SU-DHL-6 (cell line): ENCODE measurements around the gene SPCS2.
A peak's percentile ranks its signal among the peaks of the same experiment; 100 is the strongest.

Experiments used
- H2AFZ ChIP-seq: fragments of 200-600 bp; sonication (generic); 2 replicates; pipeline ENCODE4 v1.6.1; 2014; ENCODE audit warnings: low read depth, mild to moderate bottlenecking, moderate library complexity, mixed read lengths, antibody characterized with exemption, low read length; ENCODE audit not compliant: severe bottlenecking
- H3F3A ChIP-seq: fragments of 200-600 bp; shearing (Covaris generic); 2 replicates; pipeline ENCODE4 v1.6.0; 2016; ENCODE audit warnings: antibody characterized with exemption, mild to moderate bottlenecking; ENCODE audit not compliant: insufficient read depth
- H3K27ac ChIP-seq: fragments of 200-600 bp; sonication (generic); 2 replicates; pipeline ENCODE4 v1.5.1; 2016; ENCODE audit warnings: low read depth, mild to moderate bottlenecking, low read length, moderate library complexity, mixed read lengths
- H3K27me3 ChIP-seq: fragments of 200-600 bp; sonication (generic), shearing (Covaris generic); 2 replicates; pipeline ENCODE4 v1.6.0; 2014; ENCODE audit warnings: mild to moderate bottlenecking, low read length
- H3K36me3 ChIP-seq: fragments of 200-600 bp; sonication (generic); 2 replicates; pipeline ENCODE4 v1.6.1; 2014; ENCODE audit warnings: mild to moderate bottlenecking, low read length, mixed read lengths
- H3K4me2 ChIP-seq: fragments of 300-600, 200-600 bp; shearing (Covaris generic), sonication (generic); 2 replicates; pipeline ENCODE4 v1.6.0; 2014; ENCODE audit warnings: low read length, low read depth, mild to moderate bottlenecking; ENCODE audit not compliant: poor library complexity, severe bottlenecking
- H3K4me3 ChIP-seq: fragments of 200-600 bp; sonication (generic); 2 replicates; pipeline ENCODE4 v1.5.1; 2014; ENCODE audit warnings: antibody characterized with exemption, low read length, mild to moderate bottlenecking, mixed read lengths; ENCODE audit not compliant: insufficient read depth, poor library complexity, severe bottlenecking
- H3K79me2 ChIP-seq: fragments of 200-600 bp; sonication (generic); 2 replicates; pipeline ENCODE4 v1.6.1; 2014; ENCODE audit warnings: mild to moderate bottlenecking, low read length, moderate library complexity; ENCODE audit not compliant: insufficient read depth
- H3K9ac ChIP-seq: fragments of 200-600 bp; sonication (generic); 2 replicates; pipeline ENCODE4 v1.7.0; 2014; ENCODE audit warnings: mild to moderate bottlenecking, low read length
- H3K9me2 ChIP-seq: fragments of 200-600 bp; sonication (generic); replicated peaks from 2 replicates; pipeline ENCODE4 v1.6.1; 2014; ENCODE audit warnings: low read length; ENCODE audit not compliant: insufficient read depth
- H3K9me3 ChIP-seq: fragments of 200-600 bp; sonication (generic); 2 replicates; pipeline ENCODE4 v1.6.1; 2014; ENCODE audit warnings: low read length, mixed read lengths; ENCODE audit not compliant: insufficient read depth
- H4K20me1 ChIP-seq: fragments of 200-600 bp; sonication (generic); 2 replicates; pipeline ENCODE4 v1.6.1; 2014; ENCODE audit warnings: low read depth, mild to moderate bottlenecking, antibody characterized with exemption, low read length, moderate library complexity, mixed read lengths
- CTCF ChIP-seq: fragments of 200-600 bp; sonication (generic); IDR thresholded peaks from one replicate; pipeline ENCODE4 v1.5.1; 2017; ENCODE audit warnings: antibody characterized with exemption, mild to moderate bottlenecking, low read length, moderate library complexity; ENCODE audit not compliant: insufficient read depth, poor library complexity, severe bottlenecking
- EZH2phosphoT487 ChIP-seq: fragments of 200-600 bp; sonication (generic), shearing (Covaris generic); conservative IDR thresholded peaks from 2 replicates; pipeline ENCODE4 v1.6.1; 2018; ENCODE audit warnings: mild to moderate bottlenecking, antibody characterized with exemption, low read length, moderate library complexity, mixed read lengths

Gene SPCS2

DNA sequence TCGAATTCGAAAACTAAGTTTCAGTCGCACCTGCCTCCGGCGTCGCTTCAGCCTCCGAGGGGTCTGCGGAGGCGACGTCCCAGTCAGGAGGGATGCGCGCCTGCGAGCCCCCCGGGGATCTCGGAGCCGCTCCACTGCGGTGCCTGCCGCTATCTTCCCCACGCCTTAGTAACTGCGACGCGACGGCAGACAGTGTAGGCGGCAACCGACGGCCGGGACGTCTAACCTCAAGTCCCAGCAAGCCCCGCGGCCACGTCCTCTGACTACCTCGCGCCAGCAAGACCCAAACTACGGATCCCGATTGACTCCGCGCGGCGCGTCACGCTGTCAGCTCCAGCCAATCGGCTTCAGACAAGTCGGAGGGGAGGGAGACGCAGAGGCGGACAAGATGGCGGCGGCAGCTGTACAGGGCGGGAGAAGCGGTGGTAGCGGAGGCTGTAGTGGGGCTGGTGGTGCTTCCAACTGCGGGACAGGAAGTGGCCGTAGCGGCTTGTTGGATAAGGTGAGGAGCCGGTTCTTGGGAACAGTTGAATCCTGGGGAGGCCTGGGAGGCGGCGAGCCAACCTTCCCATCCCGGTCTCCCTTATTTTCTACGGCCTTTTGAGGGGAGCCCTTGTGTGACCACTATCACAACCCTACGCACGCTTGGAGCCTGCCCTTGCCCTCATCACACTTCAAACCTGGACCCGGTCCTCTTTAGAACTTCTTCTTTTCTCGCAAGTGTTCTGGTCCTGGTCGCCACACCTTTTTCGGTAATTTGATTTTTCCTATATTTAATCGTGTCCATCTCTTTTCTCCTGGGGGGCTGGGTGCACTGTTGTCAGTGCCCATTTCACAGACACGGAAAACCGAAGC, at the start of gene SPCS2, which contains the start of gene XRRA1:
SPCS2 (plus strand) TSS at position 369 of the 855 bp plus-strand sequence; CDS start at position 389, 20 bp downstream.
XRRA1 (minus strand) TSS at position 194 of the 855 bp plus-strand sequence. CDS start 8,213 bp downstream, outside the sequence.
- Histone ChIP-seq H3K9ac (peak within 1 kb of the TSS; percentile 99), H3K4me2 (peak within 1 kb of the TSS; percentile 78), H3K9me3 (no peaks in the 10 kb centered on the region), H3K4me3 (peak within 1 kb of the TSS; percentile 100), H4K20me1 (peaks cover 7% of the 10 kb centered on the region; the same call in 1 of the 2 replicates), H2AFZ (peak within 1 kb of the TSS; percentile 60), H3F3A (no peaks in the 10 kb centered on the region), H3K9me2 (no peaks in the 10 kb centered on the region), H3K36me3 (no peaks in the 10 kb centered on the region), H3K27me3 (no peaks in the 10 kb centered on the region), H3K79me2 (peaks cover 60% of the 10 kb centered on the region), H3K27ac (peak within 1 kb of the TSS; percentile 70)
- TF ChIP-seq CTCF: no peak
- TF ChIP-seq EZH2phosphoT487: no peak

DNA sequence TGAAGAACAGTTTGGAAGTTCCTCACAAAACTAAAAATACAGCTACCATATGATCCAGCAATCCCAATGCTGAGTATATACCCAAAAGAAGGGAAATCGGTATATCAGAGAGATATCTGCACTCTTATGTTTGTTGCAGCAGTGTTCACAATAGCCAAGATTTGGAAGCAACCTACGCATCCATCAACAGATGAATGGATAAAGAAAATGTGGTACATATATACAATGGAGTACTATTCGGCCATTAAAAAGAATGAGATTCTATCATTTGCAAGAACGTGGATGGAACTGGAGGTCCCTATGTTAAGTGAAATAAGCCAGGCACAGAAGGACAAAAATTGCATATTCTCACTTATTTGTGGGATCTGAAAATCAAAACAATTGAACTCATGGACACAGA, 46.7 kb upstream of the SPCS2 start:
- TF ChIP-seq EZH2phosphoT487 (no peak), CTCF (no peak)
- H3K4me3 ChIP-seq: no peak overlapping the region
- no peak overlapping the region for H2AFZ ChIP-seq
- no peak overlapping the region for H3K9ac ChIP-seq
- no peaks in the 10 kb centered on the region for H3K79me2 ChIP-seq
- H3K9me3 ChIP-seq: no peaks in the 10 kb centered on the region; the same call in 1 of the 2 replicates
- H3F3A ChIP-seq: no peaks in the 10 kb centered on the region
- no peak overlapping the region for H3K4me2 ChIP-seq
- H4K20me1 ChIP-seq: no peaks in the 10 kb centered on the region
- no peaks in the 10 kb centered on the region for H3K27me3 ChIP-seq
- no peaks in the 10 kb centered on the region for H3K9me2 ChIP-seq
- peaks cover 7% of the 10 kb centered on the region; the same call in 1 of the 2 replicates for H3K36me3 ChIP-seq
- no peak overlapping the region for H3K27ac ChIP-seq

DNA sequence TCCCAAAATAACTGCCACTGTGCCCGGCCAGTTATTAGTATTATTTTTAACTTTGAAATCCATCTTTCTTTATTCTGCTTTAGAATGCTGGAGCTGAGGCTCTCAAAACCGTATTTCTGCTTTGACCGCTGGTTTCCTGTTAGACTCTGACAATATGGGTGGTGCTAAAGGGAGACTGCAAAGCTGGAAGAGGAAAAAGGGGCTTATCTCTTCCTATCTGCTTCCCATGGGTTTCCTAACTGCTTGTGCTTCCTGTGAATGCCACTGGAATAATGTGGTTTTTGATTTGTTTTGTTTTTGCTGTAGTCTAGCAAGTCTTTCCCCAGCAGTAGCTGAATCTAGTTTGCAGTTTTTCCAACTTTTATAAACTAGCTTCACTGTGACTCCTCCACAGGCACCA, 43.7 kb upstream of the SPCS2 start:
- TF ChIP-seq CTCF (no peak), EZH2phosphoT487 (no peak)
- H3K9ac ChIP-seq: no peak overlapping the region
- no peaks in the 10 kb centered on the region for H3F3A ChIP-seq
- H3K79me2 ChIP-seq: no peaks in the 10 kb centered on the region
- H3K4me2 ChIP-seq: no peak overlapping the region
- no peaks in the 10 kb centered on the region for H3K9me2 ChIP-seq
- H3K9me3 ChIP-seq: no peaks in the 10 kb centered on the region; the same call in 1 of the 2 replicates
- no peak overlapping the region for H2AFZ ChIP-seq
- peaks cover 4% of the 10 kb centered on the region; the same call in 1 of the 2 replicates for H3K36me3 ChIP-seq
- H3K27me3 ChIP-seq: no peaks in the 10 kb centered on the region
- H4K20me1 ChIP-seq: no peaks in the 10 kb centered on the region
- H3K4me3 ChIP-seq: no peak overlapping the region
- no peak overlapping the region for H3K27ac ChIP-seq
